Stimulated activated effector memory CD8-positive, alpha-beta T cell treated with anti-CD3 and anti-CD28 coated beads, Interleukin-12 subunit alpha, Interleukin-12 subunit beta, amount 100 ng/mL, for 72 hours (primary cell): ENCODE data around the gene DOCK8.

Source experiments
- ATAC-seq: fragments of 150-1000 bp; cut with Tn5 transposase; 2 replicates; pipeline ENCODE4 v1.10.0; 2021
- DNase-seq, 2 donors: peaks; one replicate each; pipeline ENCODE4 v3.0.0; 2021 to 2022; ENCODE audit warnings: low spot score in 2 of 2
- H3K27ac Mint-ChIP-seq: one replicate; pipeline ENCODE4 v1.8.0; 2022; ENCODE audit warnings: mild to moderate bottlenecking, mixed read lengths
- H3K36me3 Mint-ChIP-seq: one replicate; pipeline ENCODE4 v1.8.0; 2022; ENCODE audit warnings: mild to moderate bottlenecking, mixed read lengths
- H3K4me1 Mint-ChIP-seq: one replicate; pipeline ENCODE4 v1.8.0; 2022; ENCODE audit warnings: mixed read lengths
- H3K4me3 Mint-ChIP-seq: one replicate; pipeline ENCODE4 v1.8.0; 2022; ENCODE audit warnings: mild to moderate bottlenecking, mixed read lengths
- H3K9me3 Mint-ChIP-seq: one replicate; pipeline ENCODE4 v1.8.0; 2022; ENCODE audit warnings: mixed read lengths

Gene DOCK8

DNA sequence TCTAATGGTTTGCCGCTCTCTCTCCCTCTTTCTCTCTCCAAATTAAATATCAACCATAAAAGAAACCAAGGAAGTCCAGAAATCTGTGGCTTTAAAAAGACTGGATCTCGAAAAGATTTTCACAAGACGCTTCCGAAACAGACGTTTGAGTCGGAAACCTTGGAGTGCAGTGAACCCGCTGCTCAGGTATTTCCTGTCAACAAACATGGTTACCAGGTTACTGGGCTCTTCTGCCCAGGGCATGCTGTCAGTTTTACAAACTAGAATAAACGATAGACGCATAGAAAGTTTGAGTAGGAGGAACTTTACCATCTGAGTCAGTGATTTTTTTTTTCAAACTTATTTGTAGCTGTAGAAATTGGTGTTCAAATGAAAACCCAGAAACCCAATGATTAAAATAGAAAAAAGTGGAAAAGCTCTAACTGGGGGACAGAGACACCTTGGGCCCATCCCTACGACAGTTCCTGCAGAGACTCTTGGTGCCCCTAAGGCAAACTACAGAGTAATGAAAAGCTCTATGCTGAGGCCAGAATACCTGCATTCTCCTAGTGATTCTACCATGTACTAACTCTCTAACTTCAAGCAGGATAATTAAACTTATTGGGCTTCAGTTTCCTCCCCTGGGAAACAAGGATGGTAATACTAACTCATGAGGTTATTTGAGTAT is 90.0 kb downstream of the DOCK8 start:
- H3K36me3 Mint-ChIP-seq: peaks cover 97% of the 10 kb centered on the region
- DNase-seq: no peak
- no peak overlapping the region for H3K4me3 Mint-ChIP-seq
- peak overlapping the region; percentile 90 for H3K27ac Mint-ChIP-seq
- H3K9me3 Mint-ChIP-seq: no peaks in the 10 kb centered on the region
- peak; percentile 57 for ATAC-seq
- peaks cover 21% of the 10 kb centered on the region for H3K4me1 Mint-ChIP-seq

DNA sequence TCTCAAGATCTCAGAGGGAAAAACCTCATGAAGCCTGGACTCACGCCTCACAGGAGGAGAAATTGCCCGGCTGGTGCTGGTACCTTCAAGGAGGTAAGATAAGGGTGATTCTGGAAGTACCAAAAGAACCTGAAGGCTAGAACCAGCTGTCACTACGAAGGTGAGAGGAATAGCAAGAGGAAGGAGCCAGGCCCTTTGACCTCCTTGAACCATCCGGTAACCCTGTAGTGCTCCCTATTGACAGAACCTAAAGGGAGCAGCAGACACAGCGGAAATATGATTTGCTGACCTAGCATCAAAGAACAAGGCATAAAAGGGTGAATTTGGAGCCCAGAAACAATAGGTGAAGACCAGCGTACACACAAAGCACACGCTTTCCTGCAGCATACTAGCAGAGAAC is 92.2 kb downstream of the DOCK8 start:
- ATAC-seq (peak; percentile 79), DNase-seq (peak in 1 of 2 donors; percentile 61)
- Mint-ChIP-seq H3K4me3 (no peak overlapping the region), H3K27ac (peak overlapping the region; percentile 45), H3K36me3 (peaks cover 97% of the 10 kb centered on the region), H3K4me1 (peaks cover 12% of the 10 kb centered on the region), H3K9me3 (no peaks in the 10 kb centered on the region)

DNA sequence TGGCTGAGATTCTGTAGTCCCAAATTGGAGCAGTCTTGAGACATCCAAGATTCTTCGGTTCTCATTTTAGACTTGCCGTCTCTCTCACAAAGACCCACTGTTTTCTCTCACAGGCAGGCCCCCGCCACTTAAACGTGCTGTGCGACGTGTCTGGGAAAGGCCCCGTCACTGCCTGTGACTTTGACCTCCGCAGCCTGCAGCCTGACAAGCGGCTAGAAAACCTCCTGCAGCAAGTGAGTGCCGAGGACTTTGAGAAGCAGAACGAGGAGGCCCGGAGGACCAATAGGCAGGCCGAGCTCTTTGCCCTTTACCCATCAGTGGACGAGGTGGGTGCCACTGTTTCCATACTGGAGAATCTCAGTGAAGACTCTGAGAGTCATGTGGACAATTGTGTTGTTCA is 97.2 kb downstream of the DOCK8 start:
- Mint-ChIP-seq H3K36me3 (peaks cover 100% of the 10 kb centered on the region), H3K4me3 (no peak overlapping the region), H3K4me1 (no peaks in the 10 kb centered on the region), H3K9me3 (no peaks in the 10 kb centered on the region), H3K27ac (peak overlapping the region; percentile 10)
- DNase-seq (no peak), ATAC-seq (no peak)

DNA sequence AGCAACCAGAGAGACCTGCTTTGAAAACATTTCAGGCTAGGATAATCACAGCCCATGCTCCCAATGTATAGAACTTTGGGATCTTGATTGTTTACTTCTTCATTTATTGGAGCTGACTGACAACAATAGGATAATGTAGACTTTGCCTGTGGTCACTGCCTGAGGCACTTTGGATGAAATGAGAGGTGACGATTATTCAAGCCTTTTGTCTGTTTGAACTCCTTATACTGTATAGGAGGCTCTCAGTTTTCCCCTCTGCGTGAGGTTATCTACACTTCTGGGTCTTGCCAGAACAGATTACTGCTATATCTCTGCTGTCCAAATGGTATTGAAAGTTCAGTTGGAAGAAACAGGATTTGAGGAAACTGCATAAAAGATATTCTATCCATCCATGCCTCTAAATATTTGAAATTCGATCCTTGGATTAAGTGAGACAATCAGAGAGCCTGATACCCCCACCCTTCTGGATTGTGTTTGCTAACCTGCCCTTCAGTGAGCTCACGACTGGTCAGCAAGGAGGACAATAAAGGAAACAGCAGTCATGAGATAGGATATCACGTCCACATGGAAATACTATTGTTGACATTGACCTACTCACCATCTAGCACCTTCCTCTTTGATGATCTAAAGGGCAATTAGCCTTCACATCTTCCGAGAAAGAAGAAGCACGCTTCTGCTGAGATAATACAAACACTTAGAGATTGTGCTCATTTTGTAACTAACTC is 98.1 kb downstream of the DOCK8 start:
- H3K27ac Mint-ChIP-seq: peak overlapping the region; percentile 10
- no peak for ATAC-seq
- no peak overlapping the region for H3K4me3 Mint-ChIP-seq
- no peaks in the 10 kb centered on the region for H3K9me3 Mint-ChIP-seq
- H3K4me1 Mint-ChIP-seq: no peaks in the 10 kb centered on the region
- peaks cover 100% of the 10 kb centered on the region for H3K36me3 Mint-ChIP-seq
- no peak for DNase-seq

DNA sequence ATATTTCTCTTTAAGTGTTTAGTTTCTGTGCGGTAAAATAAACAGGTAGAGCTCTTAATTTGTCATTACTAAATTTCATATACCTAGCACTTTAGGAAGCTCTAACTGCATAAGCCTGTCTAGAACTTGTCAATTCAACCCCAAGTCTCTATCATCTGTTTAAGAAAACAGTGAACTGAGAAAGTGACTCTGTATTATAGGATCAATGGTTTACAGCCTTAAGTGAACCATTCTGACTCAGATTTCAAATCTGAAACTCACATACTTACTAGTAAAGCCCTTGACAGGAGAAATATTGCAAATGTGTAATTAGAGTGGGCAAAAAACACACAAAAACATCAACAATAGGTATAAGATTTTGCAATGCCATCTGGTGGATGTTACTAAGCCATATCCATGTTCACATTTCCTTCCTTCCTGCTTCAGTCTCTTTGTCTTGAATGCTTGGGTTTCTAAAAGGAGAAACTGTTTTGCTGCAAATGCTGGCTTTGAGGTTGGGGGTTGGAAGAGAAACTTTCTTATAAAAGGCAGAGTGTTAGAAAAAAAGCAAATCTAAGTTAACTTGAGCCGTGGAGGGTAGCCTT is 101.8 kb downstream of the DOCK8 start:
- DNase-seq (no peak), ATAC-seq (peak; percentile 62)
- Mint-ChIP-seq H3K36me3 (peaks cover 87% of the 10 kb centered on the region), H3K4me1 (no peaks in the 10 kb centered on the region), H3K9me3 (no peaks in the 10 kb centered on the region), H3K27ac (peak overlapping the region; percentile 37), H3K4me3 (no peak overlapping the region)

DNA sequence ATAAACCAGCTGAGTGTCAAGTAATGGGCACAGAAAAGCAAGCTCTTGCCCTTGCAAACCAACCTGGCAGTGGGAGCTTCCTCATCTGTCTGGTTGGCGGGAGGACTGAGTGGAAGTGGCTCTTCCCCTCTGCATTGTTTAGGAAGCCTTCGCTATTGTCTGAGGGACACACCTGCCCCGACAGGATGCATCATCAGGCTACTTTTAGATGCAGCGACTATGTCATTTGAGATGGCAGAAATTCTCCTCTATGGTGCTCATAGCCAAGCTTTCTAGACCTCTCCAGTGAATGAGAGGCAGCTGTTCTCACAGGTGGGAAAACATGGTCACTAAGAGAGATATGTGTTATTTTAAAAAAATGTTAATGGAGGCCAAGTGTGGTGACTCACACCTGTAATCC is 104.0 kb downstream of the DOCK8 start:
- Mint-ChIP-seq H3K4me1 (no peaks in the 10 kb centered on the region), H3K4me3 (no peak overlapping the region), H3K36me3 (peaks cover 76% of the 10 kb centered on the region), H3K9me3 (no peaks in the 10 kb centered on the region), H3K27ac (no peak overlapping the region)
- DNase-seq (no peak), ATAC-seq (no peak)

DNA sequence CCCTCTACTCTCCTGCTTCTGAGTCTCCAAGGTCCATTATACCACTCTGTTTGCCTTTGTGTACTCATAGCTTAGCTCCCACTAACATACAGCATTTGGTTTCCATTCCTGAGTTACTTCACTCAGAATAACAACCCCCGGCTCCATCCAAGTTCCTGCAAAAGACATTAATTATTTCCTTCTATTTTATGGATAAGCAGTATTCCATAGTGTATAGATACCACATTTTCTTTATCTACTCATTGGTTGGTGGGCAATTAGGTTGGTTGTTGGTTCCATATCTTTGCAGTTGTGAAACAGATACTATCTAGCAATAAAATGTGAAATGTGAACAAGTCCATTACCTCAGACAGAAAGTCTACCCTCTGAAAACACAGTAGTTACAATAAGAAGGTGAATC is 110.3 kb downstream of the DOCK8 start:
- H3K27ac Mint-ChIP-seq: no peak overlapping the region
- peaks cover 58% of the 10 kb centered on the region for H3K36me3 Mint-ChIP-seq
- ATAC-seq (no peak), DNase-seq (no peak)
- H3K9me3 Mint-ChIP-seq: no peaks in the 10 kb centered on the region
- peaks cover 7% of the 10 kb centered on the region for H3K4me1 Mint-ChIP-seq
- no peak overlapping the region for H3K4me3 Mint-ChIP-seq

DNA sequence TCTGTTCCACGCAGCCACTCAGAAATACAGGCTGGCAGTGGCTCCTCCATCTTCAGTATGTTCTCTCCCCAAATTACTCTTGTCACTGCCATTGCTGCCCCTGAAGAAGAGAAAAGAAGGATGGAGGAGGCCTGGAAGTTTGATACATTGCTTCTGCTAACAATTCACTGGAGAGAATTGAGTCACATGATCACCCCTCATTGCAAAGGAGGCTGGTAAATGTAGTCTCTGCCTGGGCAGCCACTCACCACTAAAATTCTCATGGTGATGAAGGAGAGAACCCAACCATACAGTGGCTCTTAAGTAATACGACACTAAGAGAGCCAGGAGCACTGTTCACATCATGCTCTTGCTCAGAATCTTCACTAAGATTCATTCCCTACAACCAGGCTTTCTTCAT is 112.0 kb downstream of the DOCK8 start:
- H3K27ac Mint-ChIP-seq: peak overlapping the region; percentile 17

DNA sequence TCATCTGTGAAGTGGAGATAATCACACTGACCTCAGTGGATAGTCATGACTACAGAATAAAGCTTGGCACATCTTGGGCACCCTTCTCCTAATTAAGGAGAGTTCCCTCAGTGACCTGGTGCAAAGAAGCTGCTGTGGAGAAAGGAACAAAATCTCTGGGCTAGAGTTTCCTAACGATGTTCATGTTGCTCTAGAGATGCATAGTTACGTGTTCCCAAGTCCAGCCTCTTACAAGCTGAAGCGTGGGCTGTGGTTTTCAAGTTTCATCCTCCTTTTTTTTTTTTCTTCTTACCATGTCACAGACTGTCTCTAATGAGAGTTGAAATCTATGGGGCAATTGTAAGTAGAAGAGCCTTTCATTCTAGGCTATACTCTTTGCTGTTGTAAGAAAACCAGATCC is 113.8 kb downstream of the DOCK8 start:
- H3K9me3 Mint-ChIP-seq: no peaks in the 10 kb centered on the region
- peak overlapping the region; percentile 68 for H3K27ac Mint-ChIP-seq

More for the DNA sequence above, 112.0 kb downstream of the DOCK8 start:
- H3K9me3 Mint-ChIP-seq: no peaks in the 10 kb centered on the region
- DNase-seq (no peak), ATAC-seq (no peak)
- no peak overlapping the region for H3K4me3 Mint-ChIP-seq
- H3K4me1 Mint-ChIP-seq: peaks cover 7% of the 10 kb centered on the region
- peaks cover 74% of the 10 kb centered on the region for H3K36me3 Mint-ChIP-seq

DNA sequence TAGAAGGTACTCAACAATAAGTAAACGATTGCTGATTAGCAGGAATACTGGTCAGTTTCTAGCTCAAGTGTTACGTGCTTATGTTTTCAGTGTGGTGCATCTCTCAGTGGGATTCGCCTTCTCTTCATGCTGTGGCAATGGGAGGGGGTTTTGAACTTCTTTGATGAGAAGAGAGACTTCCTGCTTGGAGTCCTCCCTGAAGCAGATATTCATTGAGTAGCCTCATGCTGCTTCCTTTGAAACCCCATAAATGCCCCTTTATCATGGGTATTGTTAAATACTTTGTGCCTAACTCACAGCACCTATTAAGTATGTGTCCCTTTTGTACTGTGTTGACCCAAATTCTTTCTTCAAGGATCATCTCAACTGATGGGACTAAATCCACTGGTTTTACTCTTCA is 116.5 kb downstream of the DOCK8 start:
- Mint-ChIP-seq H3K27ac (peak overlapping the region; percentile 54), H3K4me1 (peaks cover 7% of the 10 kb centered on the region), H3K9me3 (no peaks in the 10 kb centered on the region), H3K4me3 (no peak overlapping the region), H3K36me3 (peaks cover 99% of the 10 kb centered on the region)
- ATAC-seq (no peak), DNase-seq (no peak)

More for the DNA sequence above, 113.8 kb downstream of the DOCK8 start:
- no peak for DNase-seq
- Mint-ChIP-seq H3K4me3 (no peak overlapping the region), H3K4me1 (peaks cover 7% of the 10 kb centered on the region), H3K36me3 (peaks cover 82% of the 10 kb centered on the region)
- ATAC-seq: no peak

DNA sequence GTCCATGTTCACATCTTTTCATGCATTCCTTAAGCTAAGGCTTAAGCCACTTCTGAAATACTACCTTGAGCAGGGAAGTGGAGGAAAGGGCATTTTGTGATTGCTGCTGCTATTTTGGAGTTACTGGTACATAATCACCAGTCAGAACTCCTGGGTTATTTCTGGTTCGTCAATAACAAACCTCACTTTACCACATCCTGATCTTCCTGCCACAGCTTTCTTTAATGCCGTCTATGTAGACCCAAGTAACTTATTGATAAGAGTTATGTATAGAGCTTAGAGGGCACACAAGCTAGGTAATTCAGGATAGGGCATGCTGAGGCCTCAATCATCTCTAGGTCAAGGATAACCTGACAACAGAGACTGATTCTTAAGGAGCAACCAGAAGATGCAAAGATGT is 120.7 kb downstream of the DOCK8 start:
- DNase-seq (no peak), ATAC-seq (no peak)
- Mint-ChIP-seq H3K36me3 (peaks cover 100% of the 10 kb centered on the region), H3K9me3 (no peaks in the 10 kb centered on the region), H3K4me3 (no peak overlapping the region), H3K27ac (peak overlapping the region; percentile 84), H3K4me1 (no peaks in the 10 kb centered on the region)

DNA sequence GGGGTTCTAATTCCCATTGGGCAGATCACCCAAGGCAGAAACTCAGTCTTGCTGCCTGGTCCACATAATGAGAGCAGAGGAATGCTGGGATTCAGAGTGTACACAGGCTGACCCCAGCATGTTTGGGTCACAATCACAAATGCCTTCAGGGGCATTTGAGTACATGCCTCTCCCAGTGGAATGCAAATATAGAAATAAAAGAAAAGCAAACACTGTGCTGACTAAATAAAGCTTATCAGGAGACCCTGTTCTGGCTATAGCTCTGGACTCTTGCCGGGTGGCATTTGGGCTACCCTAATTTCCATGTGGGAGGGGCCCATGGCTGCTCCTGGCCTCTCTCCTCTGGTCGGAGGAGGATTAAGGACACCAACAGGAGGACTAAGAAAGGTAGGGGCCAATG is 121.4 kb downstream of the DOCK8 start:
- Mint-ChIP-seq H3K27ac (peak overlapping the region; percentile 84), H3K4me1 (no peaks in the 10 kb centered on the region), H3K36me3 (peaks cover 100% of the 10 kb centered on the region), H3K4me3 (no peak overlapping the region), H3K9me3 (no peaks in the 10 kb centered on the region)
- no peak for ATAC-seq
- DNase-seq: no peak

DNA sequence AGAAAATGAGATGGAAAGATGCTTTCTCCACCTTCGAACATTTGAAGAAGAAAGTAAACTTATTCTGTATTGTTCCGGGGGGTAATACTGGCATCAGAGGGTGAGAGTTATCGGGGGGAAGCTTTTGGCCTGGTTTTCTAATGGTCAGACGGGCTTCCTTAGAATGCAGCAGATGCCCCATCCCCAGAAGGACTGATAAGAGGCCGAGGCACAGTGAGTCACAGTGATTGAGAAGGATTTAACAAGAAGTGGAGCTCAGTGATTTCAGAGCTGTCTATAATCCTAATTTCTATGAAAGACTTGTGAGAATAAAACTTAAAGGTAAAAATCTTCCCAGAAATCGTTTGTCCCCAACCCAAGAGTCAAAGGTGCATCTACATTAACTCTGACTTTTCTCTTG is 123.9 kb downstream of the DOCK8 start:
- DNase-seq: no peak
- peak overlapping the region; percentile 84 for H3K27ac Mint-ChIP-seq
- ATAC-seq: no peak

DNA sequence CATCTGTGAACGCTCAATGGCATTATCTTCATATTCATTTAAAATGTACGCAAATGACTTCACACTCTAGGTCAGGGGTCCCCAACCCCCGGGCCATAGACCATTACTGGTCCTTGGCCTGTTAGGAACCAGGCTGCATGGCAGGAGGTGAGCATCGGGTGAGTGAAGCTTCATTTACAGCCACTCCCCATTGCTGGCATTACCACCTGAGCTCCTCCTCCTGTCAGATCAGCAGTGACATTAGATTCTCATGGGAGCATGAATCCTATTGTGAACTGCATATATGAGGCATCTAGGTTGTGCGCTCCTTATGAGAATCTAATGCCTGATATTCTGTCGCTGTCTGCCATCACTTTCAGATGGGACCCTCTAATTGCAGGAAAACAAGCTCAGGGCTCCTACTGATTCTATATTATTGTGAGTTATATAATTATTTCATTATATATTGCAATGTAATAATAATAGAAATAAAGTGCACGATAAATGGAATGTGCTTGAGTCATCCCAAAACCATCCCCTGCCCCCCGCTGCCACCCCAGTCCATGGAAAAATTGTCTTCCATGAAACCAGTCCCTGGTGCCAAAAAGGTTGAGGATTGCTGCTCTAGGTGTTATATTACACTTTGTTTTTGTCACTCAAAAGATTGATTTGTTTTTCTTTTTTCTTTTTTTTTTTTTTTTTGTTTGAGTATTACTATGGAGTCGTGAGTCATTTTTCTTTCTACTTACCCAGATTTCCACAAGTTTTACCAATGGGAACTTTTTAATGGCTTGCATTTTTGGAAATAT is 127.2 kb downstream of the DOCK8 start:
- H3K36me3 Mint-ChIP-seq: peaks cover 99% of the 10 kb centered on the region
- no peak for ATAC-seq
- peaks cover 7% of the 10 kb centered on the region for H3K4me1 Mint-ChIP-seq
- DNase-seq: no peak
- H3K4me3 Mint-ChIP-seq: no peak overlapping the region
- no peak overlapping the region for H3K27ac Mint-ChIP-seq
- H3K9me3 Mint-ChIP-seq: no peaks in the 10 kb centered on the region

More for the DNA sequence above, 123.9 kb downstream of the DOCK8 start:
- Mint-ChIP-seq H3K36me3 (peaks cover 100% of the 10 kb centered on the region), H3K4me1 (peaks cover 7% of the 10 kb centered on the region), H3K9me3 (no peaks in the 10 kb centered on the region), H3K4me3 (no peak overlapping the region)

DNA sequence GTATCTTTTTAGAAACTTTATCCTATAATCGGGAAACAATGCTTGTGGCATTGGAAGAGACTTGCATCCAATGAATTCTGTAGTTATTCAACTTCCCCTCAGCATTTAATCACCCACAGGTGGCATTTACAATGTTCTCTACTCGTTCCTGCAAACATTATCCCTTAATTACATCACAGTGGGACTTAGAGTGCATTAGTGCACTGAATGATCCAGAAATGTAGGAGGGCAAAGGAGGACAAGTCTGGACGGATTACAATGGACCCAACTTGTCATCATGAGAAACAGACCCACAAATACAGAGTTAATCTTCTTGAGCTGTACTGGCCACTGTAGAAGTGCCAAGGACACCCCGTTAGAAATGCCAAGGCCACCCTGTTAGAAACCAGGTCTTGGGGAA is 129.1 kb downstream of the DOCK8 start:
- no peak for ATAC-seq
- Mint-ChIP-seq H3K4me1 (peaks cover 9% of the 10 kb centered on the region), H3K4me3 (no peak overlapping the region), H3K36me3 (peaks cover 97% of the 10 kb centered on the region), H3K27ac (peak overlapping the region; percentile 58), H3K9me3 (no peaks in the 10 kb centered on the region)
- no peak for DNase-seq
